T-helper 2 cell (primary cell): ENCODE measurements around the gene PDIA6.

Experiments
- DNase-seq, 5 experiments: peaks; one replicate each; pipeline versions ENCODE4 v3.0.0 to v3.0.0-alpha.2; 2012 to 2022
- total RNA-seq, 2 donors: gene quantifications; one replicate each; lab custom pipeline; 2026; lab: John Stamatoyannopoulos, UW

PDIA6 gene, protein sequence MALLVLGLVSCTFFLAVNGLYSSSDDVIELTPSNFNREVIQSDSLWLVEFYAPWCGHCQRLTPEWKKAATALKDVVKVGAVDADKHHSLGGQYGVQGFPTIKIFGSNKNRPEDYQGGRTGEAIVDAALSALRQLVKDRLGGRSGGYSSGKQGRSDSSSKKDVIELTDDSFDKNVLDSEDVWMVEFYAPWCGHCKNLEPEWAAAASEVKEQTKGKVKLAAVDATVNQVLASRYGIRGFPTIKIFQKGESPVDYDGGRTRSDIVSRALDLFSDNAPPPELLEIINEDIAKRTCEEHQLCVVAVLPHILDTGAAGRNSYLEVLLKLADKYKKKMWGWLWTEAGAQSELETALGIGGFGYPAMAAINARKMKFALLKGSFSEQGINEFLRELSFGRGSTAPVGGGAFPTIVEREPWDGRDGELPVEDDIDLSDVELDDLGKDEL
- 92.3 to 95.6 reads per million in 2 donors for total RNA-seq

DNA sequence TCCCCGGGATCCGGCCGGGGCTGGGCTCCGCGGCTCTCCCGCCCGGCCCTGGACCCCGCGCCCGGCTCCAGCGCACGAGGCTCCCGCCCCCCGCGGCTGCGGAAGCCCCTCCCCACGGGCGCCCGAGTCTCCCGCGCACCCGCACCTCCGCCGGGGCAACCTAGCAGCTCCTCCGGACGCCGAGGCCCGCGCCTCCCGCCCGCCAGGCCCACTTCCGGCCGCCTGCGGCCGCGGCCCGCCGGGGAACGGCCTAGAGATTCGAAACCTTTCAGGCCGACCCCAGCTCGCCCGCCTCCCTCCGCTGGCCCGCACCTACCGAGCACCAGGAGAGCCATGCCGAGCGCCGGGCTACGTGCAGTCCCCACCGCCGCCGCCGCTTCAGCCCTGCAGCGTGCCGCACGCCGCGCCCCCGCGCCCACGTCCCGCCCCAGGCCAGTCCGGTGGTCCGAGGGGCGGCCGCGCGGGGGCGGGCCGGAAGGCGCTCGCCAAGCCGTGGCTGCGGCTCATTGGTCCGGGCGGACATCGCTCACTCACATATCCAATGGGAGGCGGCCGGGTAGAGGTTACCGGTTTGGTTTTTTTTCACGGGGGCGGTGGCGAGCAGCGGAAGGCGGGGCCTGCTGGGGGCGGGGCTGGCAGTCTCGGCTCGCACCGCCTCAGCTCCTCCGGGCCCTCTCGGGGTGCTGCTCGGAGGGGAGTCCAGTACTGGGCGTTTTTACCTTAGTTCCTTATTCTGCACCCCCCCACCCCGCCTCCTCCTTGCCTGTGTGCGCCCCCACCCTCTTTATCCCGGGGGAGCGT, at the start of gene PDIA6:
TSS of gene PDIA6 (minus strand) at position 424 of the 801 bp plus-strand sequence. CDS start at position 335, 89 bp downstream.
- peak; percentile 89 to 96 (median 92) for DNase-seq

DNA sequence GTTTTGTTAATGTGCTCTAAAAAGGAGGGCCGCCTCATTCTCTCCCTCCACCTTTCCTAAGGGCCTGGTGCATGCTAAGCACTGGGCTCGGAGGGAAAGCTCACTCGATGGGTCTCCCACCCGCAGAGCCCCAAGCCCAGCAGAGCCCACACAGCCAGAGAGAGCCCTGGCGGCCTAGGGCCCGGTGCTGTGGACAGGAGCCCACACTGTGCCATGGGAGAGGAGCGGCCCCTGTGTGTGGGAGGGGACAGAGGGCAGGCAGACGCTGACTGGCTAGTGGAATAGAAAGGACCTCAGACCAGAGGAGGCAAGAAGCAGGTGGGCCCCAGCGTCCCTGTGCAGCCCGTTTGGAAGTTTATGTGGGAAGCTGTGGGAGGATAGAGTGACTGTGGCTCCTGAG, 49.7 kb upstream of the PDIA6 start:
- DNase-seq: no peak

DNA sequence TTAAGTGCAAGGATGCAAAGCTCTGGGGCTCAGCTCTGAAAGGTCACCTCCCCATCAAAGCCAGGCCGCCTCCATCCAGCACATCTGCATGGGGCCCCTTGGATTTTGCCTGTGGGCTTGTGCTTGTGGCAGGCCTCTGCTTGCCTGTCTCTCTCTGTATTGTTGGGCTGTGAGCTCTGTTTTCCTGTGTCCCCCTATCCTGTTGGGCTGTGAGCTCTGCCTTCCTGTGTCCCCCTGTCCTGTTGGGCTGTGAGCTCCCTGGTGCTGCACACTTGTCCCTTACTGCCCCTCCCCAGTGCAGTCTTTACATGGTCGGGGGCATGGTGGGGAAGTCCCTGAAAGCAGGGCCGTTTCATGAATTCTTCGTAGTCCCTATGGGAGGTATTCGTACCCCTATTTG, 49.2 kb upstream of the PDIA6 start:
- DNase-seq: no peak

DNA sequence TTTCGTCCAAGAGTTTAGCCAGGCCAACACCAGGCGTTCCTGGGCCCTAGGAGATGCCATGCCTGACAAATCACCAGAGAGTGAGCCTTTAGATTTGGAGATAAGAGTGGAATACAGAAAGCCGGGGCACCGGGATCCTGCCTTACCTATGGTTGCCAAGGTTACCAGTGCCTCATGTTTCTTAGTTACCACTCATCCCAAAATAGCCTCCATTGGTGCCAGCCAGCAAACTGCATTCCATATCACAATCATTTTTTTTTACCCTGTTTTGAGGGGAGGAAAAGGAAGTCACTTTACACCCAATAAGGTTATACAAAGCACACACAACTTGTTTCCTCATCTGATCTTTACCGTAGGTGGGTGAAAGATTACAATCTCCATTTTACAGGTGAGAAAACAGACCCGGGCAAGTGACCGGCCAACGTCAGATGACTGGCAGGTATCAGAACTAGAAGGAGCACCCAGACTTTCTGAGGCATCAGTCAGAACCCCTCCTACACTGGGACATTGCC, 48.3 kb upstream of the PDIA6 start:
- peak in 1 of 5 experiments; percentile 28 for DNase-seq

DNA sequence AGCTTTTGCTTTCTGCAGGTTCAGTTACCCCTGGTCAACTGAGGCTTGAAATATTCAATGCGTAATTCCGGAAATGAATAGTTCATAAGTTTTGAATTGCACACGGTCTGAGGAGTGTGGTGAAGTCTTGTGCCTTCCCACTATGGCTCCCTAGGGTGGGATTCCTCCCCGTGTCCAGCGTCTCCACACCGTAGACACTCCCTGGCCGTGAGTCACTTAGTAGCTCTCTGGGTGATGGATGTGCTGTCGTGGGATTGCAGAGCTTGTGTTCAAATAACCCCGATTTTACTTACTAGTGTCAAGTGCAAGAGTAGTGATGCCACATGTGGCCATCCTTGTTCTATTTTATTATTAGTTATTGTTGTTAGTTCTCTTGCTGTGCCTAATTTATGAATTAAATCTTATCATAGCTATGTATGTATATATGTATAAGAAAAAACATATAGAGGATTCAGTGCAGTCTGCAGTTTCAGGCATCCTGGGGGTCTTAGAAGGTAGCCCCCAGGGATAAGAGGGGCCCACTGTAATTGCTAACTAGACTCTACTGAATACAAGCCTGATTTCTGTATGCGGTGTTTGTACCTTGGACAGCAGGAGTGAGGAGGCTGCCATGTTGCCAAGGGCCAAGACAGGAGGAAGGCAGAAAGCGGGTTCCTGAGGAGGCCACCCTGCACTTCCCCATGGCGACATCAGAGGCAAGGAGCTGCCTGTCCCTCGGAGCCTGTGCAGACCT, 47.7 kb upstream of the PDIA6 start:
- no peak for DNase-seq

DNA sequence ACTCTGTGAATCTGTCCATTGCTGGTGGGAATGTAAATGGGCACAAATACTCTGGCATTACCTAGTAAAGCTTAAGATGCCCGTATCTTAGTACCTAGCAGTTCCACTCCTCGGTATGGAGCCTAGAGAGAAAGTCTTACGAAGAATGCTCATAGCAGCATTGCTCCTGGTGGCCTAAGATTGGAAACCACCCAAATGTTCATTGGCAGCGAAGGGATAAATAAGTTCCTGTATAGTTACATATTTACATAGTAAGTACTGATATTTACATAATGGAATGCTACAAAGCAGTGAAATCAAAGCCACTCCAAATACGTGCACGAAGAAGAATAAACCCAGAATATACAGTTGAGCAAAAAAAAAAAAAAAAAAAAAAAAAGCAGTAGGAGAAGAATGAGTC, 46.7 kb upstream of the PDIA6 start:
- DNase-seq: no peak

DNA sequence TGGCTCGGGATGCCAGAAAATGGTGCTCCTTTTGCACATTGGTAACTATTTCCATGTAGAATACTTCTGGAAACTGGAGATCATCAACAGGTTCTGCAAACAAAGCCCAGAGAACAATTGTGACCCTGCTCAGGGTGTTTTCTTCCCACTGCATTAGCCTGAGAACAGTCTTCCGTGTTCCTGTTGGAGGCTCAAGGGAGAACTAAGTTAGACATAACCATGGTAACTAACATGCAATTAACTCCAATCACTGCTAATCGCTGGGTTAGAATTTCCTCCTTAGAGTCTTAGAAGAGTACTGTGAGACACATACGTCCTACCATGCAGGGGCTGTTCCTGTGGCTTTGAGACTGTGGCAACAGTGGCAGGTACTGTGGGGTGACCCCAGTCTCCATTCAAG, 36.0 kb upstream of the PDIA6 start:
- DNase-seq: no peak

DNA sequence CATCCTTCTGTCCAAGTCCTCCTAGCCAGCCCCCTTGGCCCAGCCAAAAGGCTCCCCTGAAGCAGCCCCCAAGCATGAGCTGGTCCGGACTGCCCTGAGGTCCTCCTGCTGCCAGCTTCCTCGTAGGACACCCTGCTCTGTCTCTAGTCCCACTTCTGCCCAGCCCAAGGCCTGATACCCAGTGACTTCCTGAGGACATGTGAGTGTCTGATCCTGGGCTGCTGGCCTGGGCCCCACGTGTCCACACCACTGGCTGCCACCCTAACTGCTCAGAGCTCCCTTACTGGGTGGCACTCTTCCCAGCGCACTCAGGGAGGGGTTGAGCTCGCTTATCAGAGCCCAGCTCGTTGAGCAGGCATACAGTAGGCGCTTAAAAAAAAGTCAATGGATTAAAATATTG, 34.4 kb upstream of the PDIA6 start:
- no peak for DNase-seq

DNA sequence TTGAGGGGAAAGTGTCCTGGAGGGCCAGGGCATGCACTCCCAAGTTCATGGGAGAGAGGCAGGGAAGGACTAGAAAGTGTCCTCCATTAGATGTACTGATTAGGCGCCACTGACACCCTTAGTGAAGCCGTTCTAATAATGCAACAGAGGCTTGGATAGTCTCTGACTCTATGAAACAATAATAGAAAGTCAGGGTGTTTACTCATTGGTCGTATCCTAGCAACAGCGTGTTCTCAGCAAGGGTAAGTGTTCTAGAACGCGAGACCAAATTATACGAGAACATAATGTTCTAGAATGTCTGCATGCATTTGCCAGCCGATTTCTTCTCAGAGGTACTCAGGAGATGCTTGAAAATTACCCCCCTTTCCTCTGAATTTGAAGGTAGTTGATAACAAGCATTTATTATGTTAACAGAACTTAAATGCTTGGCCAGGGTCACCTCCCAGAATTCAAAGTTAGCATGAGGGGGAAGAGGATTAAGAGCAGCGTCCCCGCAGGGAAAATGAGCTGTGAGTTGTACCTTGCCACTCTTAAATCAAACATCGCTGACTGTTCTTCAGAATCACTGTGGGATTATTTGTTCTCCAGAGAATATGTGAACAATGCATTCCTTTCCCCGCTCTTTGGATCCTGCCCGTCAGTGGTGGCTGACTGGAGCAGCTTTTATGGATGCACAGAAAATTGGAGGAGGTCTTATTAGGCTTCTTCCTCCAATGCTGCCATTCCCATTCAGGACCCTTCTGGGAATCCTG, 33.7 kb upstream of the PDIA6 start:
- DNase-seq: no peak

DNA sequence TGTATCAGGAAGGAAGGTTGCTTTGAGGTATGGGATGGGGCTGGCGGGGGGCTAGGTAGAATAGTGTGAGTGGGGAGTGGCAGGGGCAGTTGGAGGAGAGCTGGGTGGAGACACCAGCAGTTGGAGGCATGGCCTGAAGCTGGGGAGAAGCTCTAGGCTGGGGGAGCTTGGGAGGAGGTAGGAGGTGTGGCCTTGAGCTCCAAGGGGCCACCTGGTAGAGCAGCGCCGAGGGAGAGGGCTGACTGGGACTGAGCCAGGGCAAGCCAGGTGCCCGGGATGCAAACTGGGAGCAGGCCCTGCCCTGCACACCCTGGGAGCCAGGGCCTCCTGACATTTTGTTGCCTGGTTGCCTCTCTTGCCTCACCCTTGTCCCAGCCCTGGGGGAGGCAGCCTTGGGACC, 33.1 kb upstream of the PDIA6 start:
- no peak for DNase-seq

DNA sequence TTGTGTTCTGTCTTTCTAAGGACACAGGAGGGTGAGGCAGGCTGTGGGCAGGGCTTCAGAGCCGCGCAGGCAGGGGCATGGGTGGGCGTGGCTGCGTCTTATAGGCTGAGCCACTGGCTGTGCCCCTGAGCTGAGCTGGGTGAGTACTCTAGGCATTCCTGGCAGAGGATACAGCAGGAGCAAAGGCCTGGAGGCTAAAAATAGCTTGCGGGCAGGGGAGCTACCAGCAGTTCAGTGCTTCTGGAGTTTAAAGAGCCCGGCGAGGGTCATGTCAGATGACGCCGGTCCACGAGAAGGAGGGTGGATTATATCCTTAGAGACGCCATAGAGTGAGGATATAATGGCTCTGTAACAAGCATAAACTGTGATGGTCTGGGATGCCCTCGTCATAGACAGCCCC, 31.5 kb upstream of the PDIA6 start:
- no peak for DNase-seq

DNA sequence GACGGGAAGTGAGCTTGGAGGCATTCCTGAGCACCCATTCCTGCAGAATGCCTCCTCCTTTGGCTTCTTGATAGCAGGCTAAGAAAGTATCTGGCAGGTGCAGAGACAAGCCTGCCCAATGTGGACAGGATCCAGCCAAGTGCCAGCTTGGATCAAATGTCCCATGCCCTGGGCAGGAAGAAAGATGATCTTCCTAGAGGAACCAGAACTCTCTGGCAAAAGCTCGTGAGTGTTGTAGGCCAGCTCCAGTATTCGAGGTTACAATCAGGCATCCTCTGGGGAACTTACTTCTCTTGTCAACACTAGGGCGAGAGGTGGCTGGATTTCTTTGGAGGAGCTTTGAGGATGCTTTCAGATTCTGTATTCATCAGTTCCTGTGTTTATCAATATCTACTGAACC, 29.9 kb upstream of the PDIA6 start:
- DNase-seq: no peak

DNA sequence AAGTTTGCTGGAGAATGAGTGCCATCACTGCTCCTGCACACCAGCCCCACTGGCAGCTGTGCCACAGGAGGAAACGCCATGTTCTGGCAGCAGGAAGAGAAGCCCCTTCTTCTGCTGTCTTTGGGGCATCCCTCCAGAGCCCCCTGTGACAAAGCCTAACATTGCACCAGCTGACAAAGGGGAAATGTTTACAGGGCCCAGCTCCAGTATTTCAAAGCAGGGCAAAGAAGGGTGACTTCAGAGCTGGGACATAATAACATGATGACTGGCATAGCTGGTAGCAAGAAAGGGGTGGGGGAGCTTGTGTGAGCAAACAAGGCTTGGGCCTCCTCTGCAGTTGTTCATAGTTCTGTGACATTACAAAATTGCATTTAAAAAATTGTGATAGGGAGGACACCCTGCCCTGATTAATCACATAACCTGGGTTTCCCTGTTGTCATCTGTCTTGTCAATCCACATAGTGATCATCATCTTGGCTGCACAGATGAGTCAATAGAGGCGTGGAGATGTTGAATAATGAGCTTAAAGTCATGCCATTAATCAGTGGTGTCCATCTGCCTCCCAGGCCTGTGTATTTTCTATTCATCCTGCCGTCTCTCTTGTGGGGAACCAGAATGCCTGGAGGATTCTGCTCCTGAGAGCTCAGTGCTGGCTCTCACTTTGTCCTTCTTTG, 29.1 kb upstream of the PDIA6 start:
- DNase-seq: no peak

DNA sequence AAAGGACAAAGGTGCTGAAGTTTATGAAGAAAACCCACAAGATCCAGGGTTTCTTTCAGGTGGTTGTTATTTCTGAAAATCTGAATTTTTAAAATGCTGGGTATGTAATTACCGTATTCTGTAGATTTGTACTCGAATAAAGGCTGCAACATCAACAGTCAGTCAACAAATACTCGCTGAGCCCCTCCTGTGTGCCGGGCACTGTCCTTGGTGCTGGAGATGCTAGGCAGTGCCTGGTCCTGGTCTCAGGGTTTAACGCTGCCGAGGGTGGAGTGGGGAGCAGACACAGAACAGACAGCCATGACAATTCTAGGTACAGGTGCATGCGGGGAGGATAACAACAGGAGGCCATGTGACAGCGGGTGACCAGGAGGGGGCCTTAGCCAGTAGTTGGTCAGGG, 27.2 kb upstream of the PDIA6 start:
- DNase-seq: no peak

DNA sequence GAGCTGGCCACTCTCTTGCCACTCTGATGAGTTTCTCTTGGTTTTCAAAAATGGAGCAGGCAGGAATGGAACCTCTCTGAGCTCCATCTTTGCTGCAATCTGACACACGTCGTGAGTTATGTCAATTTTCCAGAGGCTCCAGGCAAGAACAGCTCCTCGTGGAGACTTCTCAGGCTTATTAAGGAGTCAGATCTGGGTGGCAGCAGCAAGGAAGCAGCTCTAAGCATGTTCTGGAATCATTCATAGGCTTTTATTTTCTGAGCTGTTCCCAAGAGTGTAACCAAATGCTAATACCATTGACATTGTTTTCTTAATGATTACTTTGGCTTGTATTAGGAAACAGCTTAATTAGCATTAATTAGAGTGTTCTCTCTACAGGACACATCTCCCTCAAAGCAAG, 26.1 kb upstream of the PDIA6 start:
- no peak for DNase-seq

DNA sequence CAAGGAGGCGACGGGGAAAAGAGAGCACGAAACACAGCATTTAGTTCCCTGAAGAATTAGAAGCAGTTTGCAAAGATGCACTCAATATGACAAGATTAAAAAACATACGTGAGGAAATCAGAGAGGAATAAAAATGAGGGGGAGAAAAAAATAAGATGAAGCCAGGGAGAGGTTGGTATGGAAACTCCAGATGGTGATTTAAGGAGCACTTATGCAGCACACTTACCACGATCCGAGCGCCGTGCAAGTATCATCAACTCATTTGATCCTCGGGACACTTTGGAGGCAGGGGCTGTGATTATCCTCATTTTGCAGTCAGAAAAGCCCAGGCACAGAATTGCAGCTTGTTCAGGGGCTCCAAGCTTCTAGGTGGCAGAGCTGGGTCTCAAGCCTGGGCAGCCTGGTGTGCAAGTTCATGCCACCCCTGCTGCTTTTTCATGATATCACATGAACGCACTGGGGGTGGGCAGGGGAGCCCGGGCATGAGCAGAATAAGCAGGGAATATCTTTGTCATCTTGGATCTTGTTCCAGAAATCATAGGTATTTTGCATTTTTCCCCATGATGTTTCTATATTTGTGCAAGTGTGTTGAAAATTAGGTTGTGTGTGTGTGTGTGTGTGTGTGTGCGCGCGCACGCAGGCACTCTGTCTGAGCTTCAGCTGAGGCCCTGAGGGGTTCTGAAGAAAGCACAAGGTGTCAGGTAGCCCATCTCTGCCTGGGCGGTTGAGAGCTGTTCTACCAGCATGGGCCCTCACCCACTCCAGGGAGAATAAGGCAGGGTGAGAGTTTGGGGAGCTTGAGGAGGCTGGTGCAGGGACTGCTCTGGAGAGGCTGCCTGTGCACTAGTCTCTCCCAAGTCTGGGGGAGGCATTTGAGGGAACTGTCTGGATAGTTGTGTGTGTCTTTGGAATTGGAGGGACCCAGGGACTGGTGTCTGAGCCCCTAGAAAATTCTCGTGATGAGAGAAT, 25.0 kb upstream of the PDIA6 start:
- no peak for DNase-seq

DNA sequence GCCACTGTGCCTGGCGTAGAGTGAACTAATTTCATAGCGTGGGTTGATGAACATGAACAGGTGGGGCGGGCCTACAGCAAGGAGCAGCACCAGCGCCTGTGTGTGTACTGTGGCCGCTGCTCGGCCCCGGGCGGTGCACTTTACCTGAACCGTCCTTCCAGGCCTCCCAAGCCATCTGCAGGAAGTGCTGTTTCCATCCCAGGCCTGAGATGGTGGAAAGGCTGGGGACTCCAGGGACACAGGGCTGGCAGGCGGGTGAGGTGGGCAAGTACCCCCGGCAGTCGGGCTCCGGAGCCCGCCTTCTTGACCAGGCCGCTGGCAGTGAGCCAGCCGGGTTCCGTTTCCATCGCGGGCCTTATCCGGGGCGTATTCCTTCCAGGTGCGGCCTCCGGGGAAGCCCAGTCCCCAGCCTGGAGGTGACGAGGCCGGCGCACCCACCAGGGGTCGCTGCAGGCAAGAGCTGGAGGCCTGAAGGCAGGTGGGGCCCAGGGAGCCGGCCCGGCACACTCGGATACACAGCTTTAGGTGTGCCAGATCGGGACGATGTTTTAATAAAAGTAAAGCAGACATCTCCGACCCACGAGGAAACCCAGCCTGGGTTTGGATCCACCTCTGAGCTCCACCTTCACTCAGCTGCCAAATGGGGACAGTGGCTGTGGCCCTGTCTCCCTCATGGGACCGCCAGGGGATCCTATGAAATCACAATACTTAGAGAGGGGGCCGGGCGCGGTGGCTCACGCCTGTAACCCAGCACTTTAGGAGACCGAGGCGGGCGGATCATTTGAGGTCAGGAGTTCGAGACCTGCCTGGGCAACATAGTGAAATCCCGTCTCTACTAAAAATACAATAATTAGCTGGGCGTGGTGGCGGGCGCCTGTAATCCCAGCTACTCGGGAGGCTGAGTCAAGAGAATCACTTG, 22.7 kb upstream of the PDIA6 start:
- DNase-seq: peak; percentile 50 to 75 (median 69)

DNA sequence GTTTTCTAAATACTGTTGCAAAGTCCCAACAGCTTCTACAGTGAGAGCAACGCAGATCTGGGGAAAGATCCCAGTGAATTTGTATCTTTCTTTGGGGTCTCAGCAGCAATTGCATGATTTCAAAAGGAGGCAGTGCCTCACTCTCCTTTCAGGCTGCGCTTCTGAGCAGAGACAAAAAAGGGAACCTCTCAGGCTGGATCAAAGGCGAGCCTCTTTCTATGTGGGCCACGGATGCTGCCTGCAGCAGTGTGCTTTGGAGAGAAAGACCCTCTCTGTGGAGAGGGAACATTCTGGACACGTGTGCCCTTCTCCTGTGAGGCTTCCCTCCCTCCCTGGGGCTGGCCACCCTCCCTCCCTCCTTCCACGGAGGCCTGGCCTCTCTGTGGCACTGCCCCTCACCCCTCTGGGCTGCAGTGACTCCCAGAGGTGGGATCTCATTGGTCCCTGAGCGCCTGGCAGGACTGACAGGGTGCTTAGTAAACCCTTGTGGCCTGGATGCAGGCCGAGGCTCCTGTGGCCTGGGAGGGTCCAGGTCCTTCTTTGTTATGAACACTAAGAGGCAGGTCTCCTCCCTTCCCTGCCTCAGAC, 21.6 kb upstream of the PDIA6 start:
- no peak for DNase-seq

DNA sequence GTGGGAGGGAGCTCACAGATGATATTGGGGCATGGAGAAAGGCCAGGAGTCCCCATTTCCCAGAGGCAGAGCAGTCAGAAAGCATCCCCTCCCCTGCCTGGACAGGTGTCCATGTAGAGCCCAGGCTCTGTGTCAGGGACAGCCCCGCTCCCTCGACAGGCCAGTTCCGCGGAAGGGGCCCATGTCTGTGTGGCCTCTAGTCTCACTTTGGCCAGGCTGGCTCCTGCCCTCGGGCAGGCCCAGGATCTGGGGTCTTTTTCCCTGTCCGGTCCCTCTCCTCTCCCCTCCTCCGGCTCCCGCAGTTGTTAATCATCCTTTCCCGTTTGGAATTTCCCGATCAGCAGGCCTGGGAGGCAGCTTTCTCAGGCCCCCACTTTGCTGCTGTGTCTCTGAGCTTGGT, 20.4 kb upstream of the PDIA6 start:
- DNase-seq: no peak
